ENCODE measurements around the gene KDM2A.

The KDM2A gene

GRCh38 chr11:67239783-67240575 is 120.9 kb downstream of the KDM2A start:
- DNase-seq, result peak; percentile 95 to 97

GRCh38 chr11:67240576-67241389 is 121.7 kb downstream of the KDM2A start:
- DNase-seq, result peak; percentile 29 to 45

- no peak for DNase-seq
These were observed 123.5 kb downstream of the KDM2A start for GRCh38 chr11:67242548-67242947.

- no peak for DNase-seq
These were observed 124.0 kb downstream of the KDM2A start for GRCh38 chr11:67243051-67243450.

- no peak for DNase-seq
These were observed 126.0 kb downstream of the KDM2A start for GRCh38 chr11:67245046-67245445.

- DNase-seq, result no peak
These were observed 129.0 kb downstream of the KDM2A start for GRCh38 chr11:67247946-67248550.

GRCh38 chr11:67248653-67249052 is 129.6 kb downstream of the KDM2A start:
- DNase-seq, result no peak

- no peak for DNase-seq
These were observed 131.3 kb downstream of the KDM2A start for GRCh38 chr11:67250059-67251043.

- DNase-seq, result no peak
These were observed 132.8 kb downstream of the KDM2A start for GRCh38 chr11:67251841-67252240.

GRCh38 chr11:67252831-67253239 is 133.8 kb downstream of the KDM2A start:
- no peak for DNase-seq

- no peak for DNase-seq
These were observed 135.0 kb downstream of the KDM2A start for GRCh38 chr11:67253872-67254624.

- DNase-seq, result no peak
These were observed 135.7 kb downstream of the KDM2A start for GRCh38 chr11:67254798-67255197.

- DNase-seq, result no peak
These were observed 136.3 kb downstream of the KDM2A start for GRCh38 chr11:67255353-67255752.

- no peak for DNase-seq
These were observed 136.8 kb downstream of the KDM2A start for GRCh38 chr11:67255864-67256263.

GRCh38 chr11:67256477-67257135 is 137.5 kb downstream of the KDM2A start:
- no peak for DNase-seq

- DNase-seq, result no peak
These were observed 141.3 kb downstream of the KDM2A start for GRCh38 chr11:67260406-67260805.

GRCh38 chr11:67260885-67261639 is 142.0 kb downstream of the KDM2A start:
- DNase-seq, result peak; percentile 9 to 48

GRCh38 chr11:67261640-67261945 is 142.5 kb downstream of the KDM2A start:
- no peak for DNase-seq

GRCh38 chr11:67261946-67262681 is 143.1 kb downstream of the KDM2A start:
- no peak for DNase-seq
